Naive B cell (primary cell): ENCODE results near the gene NFKBIZ. TPM values are rescaled to one million over a fixed set of nuclear protein-coding genes. Genes with fewer than 3 reads are reported as not detected.

ENCODE experiments used
- ATAC-seq, 2 donors: fragments of 150-1000 bp; cut with Tn5 transposase; 2 replicates each; pipeline ENCODE4 v1.10.0; 2021; ENCODE audit warnings: low read depth in 2 of 2, mild to moderate bottlenecking in 2 of 2, moderate library complexity in 2 of 2
- DNase-seq: peaks from one replicate; pipeline ENCODE4 v3.0.0; 2022
- H3K27ac Mint-ChIP-seq, 6 donors: one replicate each; pipeline ENCODE4 v1.8.0; 2020 to 2022; ENCODE audit warnings: mild to moderate bottlenecking in 6 of 6, mixed read lengths in 6 of 6, moderate library complexity in 5 of 6, inconsistent platforms in 2 of 6
- H3K27me3 Mint-ChIP-seq, 3 donors: one replicate each; pipeline ENCODE4 v1.8.0; 2021 to 2022; ENCODE audit warnings: mixed read lengths in 3 of 3, mild to moderate bottlenecking in 1 of 3
- H3K36me3 Mint-ChIP-seq, 2 donors: one replicate each; pipeline ENCODE4 v1.8.0; 2020 to 2022; ENCODE audit warnings: mixed read lengths in 2 of 2, inconsistent platforms in 1 of 2, mild to moderate bottlenecking in 1 of 2
- H3K4me1 Mint-ChIP-seq, 3 donors: one replicate each; pipeline ENCODE4 v1.8.0; 2020 to 2022; ENCODE audit warnings: mixed read lengths in 3 of 3, inconsistent platforms in 1 of 3, mild to moderate bottlenecking in 1 of 3, moderate library complexity in 1 of 3
- H3K4me3 Mint-ChIP-seq, 8 donors: one replicate each; pipeline ENCODE4 v1.8.0; 2020 to 2022; ENCODE audit warnings: mild to moderate bottlenecking in 8 of 8, mixed read lengths in 8 of 8, moderate library complexity in 8 of 8, inconsistent platforms in 2 of 8
- H3K9me3 Mint-ChIP-seq, 7 donors: one replicate each; pipeline ENCODE4 v1.8.0; 2020 to 2022; ENCODE audit warnings: mixed read lengths in 7 of 7, mild to moderate bottlenecking in 5 of 7, inconsistent platforms in 2 of 7, moderate library complexity in 1 of 7
- polyA plus RNA-seq, 6 donors: library from polyadenylated mRNA; unstranded; fragments of 300-500 nt; fragmentation: Illumina TruSeq; gene quantifications; one replicate each; pipeline ENCODE4 v1.2.3, GENCODE V29; 2021; ENCODE audit warnings: low read depth in 6 of 6

NFKBIZ gene
- polyA plus RNA-seq, 6 donors from 2014 or later = 7.4 to 28.5 (median 21.9) TPM

GRCh38 chr3:101814835-101815234 is 34.5 kb upstream of the NFKBIZ start:
- Mint-ChIP-seq H3K9me3 (no peaks in the 10 kb centered on the region), H3K27me3 (no peaks in the 10 kb centered on the region), H3K4me3 (no peak overlapping the region), H3K36me3 (peaks cover 0 to 2% of the 10 kb centered on the region in 2 donors), H3K27ac (peak overlapping the region in 4 of 6 donors; percentile 15 to 89 (median 78)), H3K4me1 (peaks cover 20 to 54% (median 31%) of the 10 kb centered on the region in 3 donors)
- ATAC-seq (peak; percentile 39 to 54), DNase-seq (no peak)

- no peaks in the 10 kb centered on the region for H3K9me3 Mint-ChIP-seq
- H3K27ac Mint-ChIP-seq = peak overlapping the region in 2 of 6 donors; percentile 49 to 86
- no peaks in the 10 kb centered on the region for H3K27me3 Mint-ChIP-seq
- H3K4me3 Mint-ChIP-seq = peak overlapping the region in 1 of 8 donors; percentile 40
- H3K4me1 Mint-ChIP-seq = peaks cover 20 to 56% (median 37%) of the 10 kb centered on the region in 3 donors
- ATAC-seq = no peak
- DNase-seq = no peak
- H3K36me3 Mint-ChIP-seq = peaks cover 0 to 11% of the 10 kb centered on the region in 2 donors
These were observed 32.8 kb upstream of the NFKBIZ start for GRCh38 chr3:101816215-101817149.

GRCh38 chr3:101817992-101818391 is 31.3 kb upstream of the NFKBIZ start:
- no peaks in the 10 kb centered on the region for H3K27me3 Mint-ChIP-seq
- DNase-seq (peak; percentile 50), ATAC-seq (peak; percentile 67 to 70)
- H3K4me1 Mint-ChIP-seq = peaks cover 20 to 56% (median 37%) of the 10 kb centered on the region in 3 donors
- H3K27ac Mint-ChIP-seq = peak overlapping the region; percentile 83 to 95 (median 87)
- H3K4me3 Mint-ChIP-seq = peak overlapping the region; percentile 61 to 84 (median 74)
- peaks cover 0 to 20% of the 10 kb centered on the region in 2 donors for H3K36me3 Mint-ChIP-seq
- H3K9me3 Mint-ChIP-seq = no peaks in the 10 kb centered on the region

GRCh38 chr3:101819649-101820206 is 29.6 kb upstream of the NFKBIZ start:
- H3K27ac Mint-ChIP-seq = peak overlapping the region in 1 of 6 donors; percentile 62
- no peaks in the 10 kb centered on the region for H3K27me3 Mint-ChIP-seq
- ATAC-seq = peak; percentile 63 to 68
- no peaks in the 10 kb centered on the region for H3K9me3 Mint-ChIP-seq
- H3K4me3 Mint-ChIP-seq = peak overlapping the region in 2 of 8 donors; percentile 1 to 6
- H3K4me1 Mint-ChIP-seq = peaks cover 19 to 43% (median 35%) of the 10 kb centered on the region in 3 donors
- peaks cover 0 to 20% of the 10 kb centered on the region in 2 donors for H3K36me3 Mint-ChIP-seq
- DNase-seq = no peak

GRCh38 chr3:101821503-101821902 is 27.8 kb upstream of the NFKBIZ start:
- H3K27me3 Mint-ChIP-seq = no peaks in the 10 kb centered on the region
- peaks cover 16 to 35% (median 27%) of the 10 kb centered on the region in 3 donors for H3K4me1 Mint-ChIP-seq
- peaks cover 0 to 20% of the 10 kb centered on the region in 2 donors for H3K36me3 Mint-ChIP-seq
- ATAC-seq (no peak), DNase-seq (no peak)
- H3K27ac Mint-ChIP-seq = no peak overlapping the region
- no peaks in the 10 kb centered on the region for H3K9me3 Mint-ChIP-seq
- no peak overlapping the region for H3K4me3 Mint-ChIP-seq

GRCh38 chr3:101823525-101823924 is 25.8 kb upstream of the NFKBIZ start:
- Mint-ChIP-seq H3K36me3 (peaks cover 0 to 20% of the 10 kb centered on the region in 2 donors), H3K27me3 (no peaks in the 10 kb centered on the region), H3K9me3 (no peaks in the 10 kb centered on the region), H3K27ac (peak overlapping the region in 3 of 6 donors; percentile 2 to 57 (median 49)), H3K4me1 (peaks cover 21 to 31% (median 25%) of the 10 kb centered on the region in 3 donors), H3K4me3 (no peak overlapping the region)
- no peak for DNase-seq
- no peak for ATAC-seq

- Mint-ChIP-seq H3K4me3 (no peak overlapping the region), H3K27me3 (no peaks in the 10 kb centered on the region), H3K27ac (peak overlapping the region in 4 of 6 donors; percentile 2 to 95 (median 51)), H3K9me3 (no peaks in the 10 kb centered on the region), H3K36me3 (peaks cover 0 to 20% of the 10 kb centered on the region in 2 donors), H3K4me1 (peaks cover 26 to 35% (median 30%) of the 10 kb centered on the region in 3 donors)
- DNase-seq (no peak), ATAC-seq (no peak)
These were observed 24.6 kb upstream of the NFKBIZ start for GRCh38 chr3:101824702-101825101.

GRCh38 chr3:101825904-101826445 is 23.3 kb upstream of the NFKBIZ start:
- DNase-seq = no peak
- no peak for ATAC-seq
- Mint-ChIP-seq H3K4me3 (peak overlapping the region in 5 of 8 donors; percentile 63 to 87 (median 66)), H3K27ac (peak overlapping the region; percentile 91 to 99 (median 98)), H3K9me3 (no peaks in the 10 kb centered on the region), H3K36me3 (peaks cover 0 to 10% of the 10 kb centered on the region in 2 donors), H3K4me1 (peaks cover 33 to 40% (median 33%) of the 10 kb centered on the region in 3 donors), H3K27me3 (no peaks in the 10 kb centered on the region)

- ATAC-seq = peak; percentile 86 to 88
- H3K27ac Mint-ChIP-seq = peak overlapping the region; percentile 95 to 99 (median 98)
- peaks cover 45 to 55% (median 48%) of the 10 kb centered on the region in 3 donors for H3K4me1 Mint-ChIP-seq
- no peaks in the 10 kb centered on the region for H3K27me3 Mint-ChIP-seq
- peak overlapping the region; percentile 82 to 98 (median 94) for H3K4me3 Mint-ChIP-seq
- no peaks in the 10 kb centered on the region for H3K9me3 Mint-ChIP-seq
- peaks cover 0 to 4% of the 10 kb centered on the region in 2 donors for H3K36me3 Mint-ChIP-seq
- DNase-seq = peak; percentile 81
These were observed 21.8 kb upstream of the NFKBIZ start for GRCh38 chr3:101827211-101828174.

- no peaks in the 10 kb centered on the region for H3K27me3 Mint-ChIP-seq
- H3K36me3 Mint-ChIP-seq = peaks cover 0 to 6% of the 10 kb centered on the region in 2 donors
- ATAC-seq = no peak
- peaks cover 51 to 63% (median 55%) of the 10 kb centered on the region in 3 donors for H3K4me1 Mint-ChIP-seq
- H3K4me3 Mint-ChIP-seq = peak overlapping the region; percentile 82 to 98 (median 94)
- no peaks in the 10 kb centered on the region for H3K9me3 Mint-ChIP-seq
- no peak for DNase-seq
- H3K27ac Mint-ChIP-seq = peak overlapping the region; percentile 95 to 99 (median 98)
These were observed 21.0 kb upstream of the NFKBIZ start for GRCh38 chr3:101828276-101828675.

- no peaks in the 10 kb centered on the region for H3K9me3 Mint-ChIP-seq
- peaks cover 57 to 69% (median 61%) of the 10 kb centered on the region in 3 donors for H3K4me1 Mint-ChIP-seq
- H3K27ac Mint-ChIP-seq = peak overlapping the region; percentile 95 to 99 (median 98)
- H3K4me3 Mint-ChIP-seq = peak overlapping the region; percentile 82 to 98 (median 94)
- ATAC-seq (peak; percentile 15 to 20), DNase-seq (no peak)
- peaks cover 0 to 12% of the 10 kb centered on the region in 2 donors for H3K36me3 Mint-ChIP-seq
- no peaks in the 10 kb centered on the region for H3K27me3 Mint-ChIP-seq
These were observed 20.4 kb upstream of the NFKBIZ start for GRCh38 chr3:101828691-101829436.

GRCh38 chr3:101829437-101829830 is 19.9 kb upstream of the NFKBIZ start:
- H3K9me3 Mint-ChIP-seq = no peaks in the 10 kb centered on the region
- peaks cover 63 to 75% (median 67%) of the 10 kb centered on the region in 3 donors for H3K4me1 Mint-ChIP-seq
- ATAC-seq (no peak), DNase-seq (no peak)
- peak overlapping the region; percentile 82 to 98 (median 94) for H3K4me3 Mint-ChIP-seq
- peaks cover under 1 to 12% of the 10 kb centered on the region in 2 donors for H3K36me3 Mint-ChIP-seq
- H3K27me3 Mint-ChIP-seq = no peaks in the 10 kb centered on the region
- peak overlapping the region; percentile 95 to 99 (median 98) for H3K27ac Mint-ChIP-seq
